G401.6 (cell line): Measurements from ENCODE around the gene CYP24A1.

Experiments used
- FAIRE-seq: peaks from 2 replicates; lab custom pipeline; 2012; peaks lifted over from hg19 to GRCh38; lab: Jason Lieb, UNC

Gene CYP24A1

GRCh38 chr20:54172856-54173652 is 732 bp downstream of the CYP24A1 start:
- FAIRE-seq = no peak

DNA sequence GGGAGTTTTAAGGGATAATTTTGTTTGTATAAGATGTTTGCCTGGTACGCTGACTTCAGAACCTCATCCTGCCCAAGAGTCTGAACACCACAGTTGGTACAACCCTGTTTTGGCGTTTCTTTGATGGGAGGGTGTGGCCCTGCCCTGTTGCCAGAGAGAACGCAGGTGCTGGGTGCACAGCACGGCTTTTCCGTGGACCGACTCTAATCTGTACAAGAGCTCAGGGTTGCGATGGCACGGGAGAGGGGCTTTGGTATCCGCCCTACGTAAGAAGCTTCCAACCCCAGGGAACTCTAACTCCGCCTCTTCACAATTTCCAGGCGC is 1.3 kb downstream of the CYP24A1 start:
- FAIRE-seq = no peak

DNA sequence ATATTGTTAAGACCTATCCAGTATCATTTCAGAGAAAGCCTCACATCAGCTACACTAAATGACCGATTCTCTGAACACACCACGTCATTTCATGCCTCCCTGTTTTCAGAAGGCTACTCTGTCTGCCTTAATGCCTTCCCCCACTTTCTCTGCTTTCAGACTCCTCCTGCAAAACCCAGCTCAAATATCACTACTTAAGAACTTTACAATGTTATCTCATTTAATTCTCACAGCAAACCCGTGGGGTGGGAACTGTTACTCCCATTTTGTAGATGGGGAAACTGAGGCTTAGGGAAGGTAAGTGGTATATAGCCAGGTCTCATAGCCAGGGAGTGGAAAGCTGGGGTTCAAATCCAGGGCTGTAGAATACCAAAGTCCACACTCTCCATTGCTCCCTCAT is 2.8 kb downstream of the CYP24A1 start:
- no peak for FAIRE-seq

DNA sequence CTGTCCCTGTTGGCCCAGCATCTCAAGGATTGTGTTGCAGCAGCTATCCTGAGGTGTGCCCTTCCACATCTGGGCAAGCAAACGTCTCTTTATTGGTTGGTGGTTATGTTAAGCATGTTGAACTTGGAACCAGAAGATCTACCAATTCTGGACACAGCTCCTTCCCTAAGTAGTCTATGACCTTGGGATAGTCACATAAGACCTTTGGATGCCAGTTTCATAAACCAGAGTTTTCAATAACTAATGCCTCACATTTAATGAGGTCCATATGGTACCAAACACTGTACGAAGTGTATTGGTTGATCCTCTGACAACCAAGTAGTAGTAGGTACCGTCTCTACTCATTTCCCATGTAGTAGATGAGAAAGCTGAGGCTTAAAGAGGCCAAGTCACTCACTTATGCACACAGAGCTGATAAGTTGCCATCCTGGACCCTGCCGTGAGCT is 3.7 kb downstream of the CYP24A1 start:
- FAIRE-seq = no peak

DNA sequence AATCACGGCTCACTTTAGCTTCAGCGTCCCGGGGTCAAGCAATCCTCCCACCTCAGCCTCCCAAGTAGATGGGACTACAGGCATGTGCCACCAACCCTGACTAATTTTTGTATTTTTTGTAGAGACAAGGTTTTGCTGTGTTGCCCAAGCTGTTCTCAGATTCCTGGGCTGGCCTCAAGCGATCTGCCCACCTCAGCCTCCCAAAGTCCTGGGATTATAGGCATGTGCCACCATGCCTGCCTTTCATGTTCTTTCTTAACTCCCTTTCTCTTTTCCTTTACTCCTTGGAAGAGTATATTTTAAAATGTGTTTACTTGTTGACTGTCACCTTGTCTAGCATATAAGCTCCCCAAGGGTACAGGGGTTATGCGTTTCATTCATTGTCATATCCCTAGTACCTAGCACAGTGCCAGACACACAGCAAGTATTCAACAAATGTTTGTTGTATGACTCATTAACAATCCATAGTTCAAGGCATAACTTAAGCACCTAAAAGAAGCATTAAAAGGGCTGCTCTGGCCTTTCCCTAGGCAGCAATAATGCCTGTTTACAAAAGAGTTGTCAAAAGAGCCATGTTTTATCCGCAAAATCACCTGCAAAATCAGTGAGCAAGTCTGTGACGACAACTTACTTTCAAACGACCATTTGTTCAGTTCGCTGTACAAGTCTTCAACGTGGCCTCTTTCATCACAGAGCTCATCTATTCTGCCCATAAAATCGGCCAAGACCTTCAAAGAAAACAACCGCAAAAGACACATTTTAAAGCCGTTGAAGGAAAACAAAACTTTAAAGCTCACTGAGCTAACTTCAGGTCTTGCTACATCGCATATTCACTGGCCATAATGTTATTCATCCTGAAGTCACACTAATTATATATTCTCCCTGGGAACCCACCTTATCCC is 4.6 kb downstream of the CYP24A1 start:
- FAIRE-seq = no peak

DNA sequence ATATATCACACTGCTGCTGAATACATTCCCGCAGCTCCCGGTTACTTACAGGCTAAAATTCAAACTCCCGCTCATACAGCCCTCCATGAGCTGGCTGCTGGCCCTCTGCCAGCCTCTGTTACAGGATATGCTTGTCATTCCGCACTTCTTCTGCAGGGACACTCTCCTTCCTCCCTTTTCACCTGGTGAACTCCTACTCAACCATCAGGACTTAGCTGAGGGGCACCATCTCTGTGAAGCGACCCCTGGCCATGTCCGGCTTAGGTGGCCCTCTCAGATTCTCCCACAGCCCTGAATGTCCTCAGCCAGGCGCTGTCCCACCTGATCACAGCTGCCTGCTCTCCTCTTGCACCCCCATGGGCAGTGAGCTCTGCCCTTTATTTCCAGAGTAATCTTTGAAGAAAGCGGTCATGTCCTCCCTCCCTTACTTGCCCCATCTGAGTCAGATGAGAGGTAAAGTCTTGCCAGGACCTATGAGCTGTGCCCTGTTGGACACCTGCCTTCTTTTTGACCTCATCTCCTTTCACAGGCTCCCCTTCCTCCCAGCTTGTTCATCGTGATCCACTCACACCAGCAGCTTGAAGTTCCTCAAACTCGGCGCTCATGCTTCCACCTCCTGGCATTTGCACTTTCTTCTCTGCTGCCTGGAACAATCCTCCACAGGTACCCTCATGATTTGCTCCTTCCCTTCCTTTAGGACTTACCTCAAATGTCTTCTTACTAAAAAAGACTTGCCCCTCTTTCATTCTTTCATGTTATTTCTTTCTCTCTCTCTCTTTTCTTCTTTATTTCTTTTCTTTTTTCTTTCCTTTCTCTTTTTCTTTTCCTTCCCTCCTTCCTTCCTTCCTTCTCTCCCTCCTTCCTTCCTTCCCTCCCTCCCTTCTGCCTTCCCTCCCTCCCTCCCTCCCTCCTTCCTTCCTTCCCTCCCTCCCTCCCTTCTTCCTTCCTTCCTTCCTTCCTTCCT is 5.6 kb downstream of the CYP24A1 start:
- FAIRE-seq = no peak

DNA sequence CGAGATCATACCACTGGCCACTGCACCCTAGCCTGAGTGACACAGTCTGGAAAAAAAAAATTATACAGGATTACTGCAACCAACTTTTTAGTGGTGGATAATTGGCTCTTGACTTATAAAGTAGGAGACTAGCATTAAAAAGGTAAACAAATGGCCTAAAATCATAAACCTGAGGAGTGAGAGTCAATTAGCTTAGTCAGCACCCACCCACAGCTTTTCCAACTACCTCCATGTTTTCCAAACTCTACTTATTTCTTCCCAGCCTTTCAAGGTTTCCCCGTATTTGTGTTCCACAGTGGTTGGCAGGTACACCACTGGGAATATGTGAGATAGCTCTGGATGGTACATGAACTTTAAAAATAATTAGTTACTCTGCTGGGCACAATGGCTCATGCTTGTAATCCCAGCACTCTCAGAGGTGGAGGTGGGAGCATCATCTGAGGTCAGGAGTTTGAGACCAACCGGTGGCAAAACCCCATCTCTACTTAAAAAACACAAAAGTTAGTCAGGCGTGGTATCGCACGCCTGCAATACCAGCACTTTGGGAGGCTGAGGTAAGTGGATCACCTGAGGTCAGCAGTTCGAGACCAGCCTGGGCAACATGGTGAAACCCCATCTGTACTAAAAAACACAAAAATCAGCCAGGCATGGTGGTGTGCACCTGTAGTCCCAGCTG is 6.7 kb downstream of the CYP24A1 start:
- FAIRE-seq = no peak

GRCh38 chr20:54165803-54166202 is 8.0 kb downstream of the CYP24A1 start:
- no peak for FAIRE-seq

- FAIRE-seq = no peak
These were observed 8.8 kb downstream of the CYP24A1 start for GRCh38 chr20:54165014-54165413.

- FAIRE-seq = no peak
These were observed 10.4 kb downstream of the CYP24A1 start for GRCh38 chr20:54163402-54163801.

GRCh38 chr20:54162378-54163009 is 11.3 kb downstream of the CYP24A1 start:
- FAIRE-seq = no peak

- FAIRE-seq = no peak
These were observed 12.0 kb downstream of the CYP24A1 start for GRCh38 chr20:54161821-54162149.

DNA sequence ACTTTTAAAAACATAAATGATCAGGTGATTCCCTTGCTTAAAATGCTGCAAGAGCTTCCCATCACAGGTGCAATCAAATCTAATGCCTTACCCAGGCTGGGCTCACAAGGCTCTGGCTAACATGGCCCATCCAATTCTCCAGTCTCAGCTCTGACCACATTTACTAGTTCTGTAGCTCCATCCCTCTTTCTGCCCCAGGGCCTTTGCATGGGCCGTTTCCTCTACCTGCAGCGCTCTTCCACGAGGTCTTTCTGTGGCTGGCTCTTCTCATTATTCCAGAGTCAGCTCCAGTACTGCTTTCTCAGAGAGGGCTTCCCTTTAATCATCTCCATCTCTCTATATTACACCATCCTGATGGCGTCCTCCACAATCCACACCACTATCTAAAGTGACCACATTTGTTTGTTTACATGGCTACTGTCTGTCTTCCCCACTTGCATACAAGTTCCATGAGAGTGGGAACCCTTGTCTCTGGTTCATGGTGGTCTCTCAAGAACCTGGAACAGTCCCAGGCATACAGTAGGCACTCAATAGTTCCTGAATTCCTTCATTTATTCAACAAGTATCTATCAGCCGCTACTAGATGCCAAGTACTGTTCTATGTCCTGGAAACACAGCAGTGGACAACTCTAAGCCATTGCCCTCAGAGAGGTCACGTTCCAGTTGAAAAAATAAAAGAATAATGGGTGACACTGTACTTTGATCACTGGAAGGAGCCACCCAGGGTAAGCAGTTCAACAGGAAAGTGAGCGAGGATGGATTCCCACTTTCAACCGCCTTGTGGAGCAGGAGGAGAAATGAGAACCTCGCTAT is 12.6 kb downstream of the CYP24A1 start:
- no peak for FAIRE-seq

- no peak for FAIRE-seq
These were observed 13.4 kb downstream of the CYP24A1 start for GRCh38 chr20:54160065-54161007.

DNA sequence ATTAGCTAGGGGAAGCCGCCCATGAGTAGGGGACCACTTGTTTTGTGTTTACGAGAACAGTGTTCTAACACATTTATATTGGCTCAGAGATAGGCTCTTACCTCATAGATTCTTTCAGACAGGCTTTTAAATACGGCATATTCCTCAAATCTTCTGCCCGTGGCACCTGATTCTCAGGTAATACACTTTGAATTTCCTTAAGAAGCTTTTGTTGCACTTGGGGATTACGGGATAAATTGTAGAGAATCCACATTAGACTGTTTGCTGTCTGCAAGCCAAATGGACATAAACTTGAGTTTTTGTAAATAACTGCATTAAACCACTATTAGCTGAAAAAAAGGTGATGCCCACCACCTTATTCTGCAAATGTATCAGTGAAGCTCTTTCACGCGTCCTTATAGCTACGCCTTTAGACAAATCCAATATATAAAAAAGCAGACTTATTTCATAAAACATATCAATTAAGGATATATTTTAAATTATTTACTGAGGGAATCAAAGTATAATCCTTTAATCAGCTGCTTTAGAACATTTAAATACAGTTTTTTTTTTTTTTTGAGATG is 14.8 kb downstream of the CYP24A1 start:
- FAIRE-seq = no peak

DNA sequence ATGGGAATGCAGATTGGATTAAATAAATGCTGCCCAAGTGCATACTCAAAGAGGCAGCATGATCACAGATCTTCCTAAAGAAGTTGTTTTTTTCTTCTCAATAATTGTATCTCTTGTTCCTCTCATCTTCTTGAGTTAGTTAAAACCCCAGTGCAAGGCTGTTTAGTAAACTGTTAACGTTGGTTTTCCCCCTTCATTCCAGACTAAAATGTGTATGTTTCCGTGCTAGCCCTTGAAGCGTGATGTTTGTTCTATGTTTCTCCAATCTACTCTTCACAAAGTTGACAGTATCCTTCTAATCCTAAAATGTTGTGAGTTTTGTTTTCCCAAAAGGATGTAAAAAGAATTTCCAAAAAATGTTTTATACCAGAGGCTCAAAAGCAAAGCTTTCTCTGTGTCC is 15.6 kb downstream of the CYP24A1 start:
- FAIRE-seq = no peak

- FAIRE-seq = no peak
These were observed 16.6 kb downstream of the CYP24A1 start for GRCh38 chr20:54156981-54157835.

GRCh38 chr20:54156522-54156921 is 17.3 kb downstream of the CYP24A1 start:
- FAIRE-seq = no peak
